ENCODE data around the gene MAVS.

GRCh38 chr20:3894796-3895195 is 48.2 kb downstream of the MAVS start:
- no peak for TF ChIP-seq CTCF (conservative IDR thresholded peaks at IDR 0.05 in 1 of 2, IDR thresholded peaks at IDR 0.05 in 1 of 2; ENCODE audit: extremely low read depth in 1 of 2, insufficient read depth in 1 of 2, low read depth in 1 of 2, low read length in 2 of 2)
- TF ChIP-seq EZH2 (IDR thresholded peaks at IDR 0.05; ENCODE audit: borderline replicate concordance, low read length) = no peak

Measured in mammary epithelial cell (primary cell).